ENCODE results near the gene P2RY4. TPM values are rescaled to one million over a fixed set of nuclear protein-coding genes. Genes with fewer than 3 reads are reported as not detected.

The P2RY4 gene
- total RNA-seq, 4 donors from 2014 or later, result 0.80 to 5.1 (median 2.3) TPM

GRCh38 chrX:70289793-70290770 is 30.1 kb upstream of the P2RY4 start, which contains the start of the genes KIF4A and PDZD11:
Gene KIF4A, plus strand, starts transcription at chrX:70290104. Its CDS starts 355 bp downstream, at chrX:70290459.
Gene PDZD11, minus strand, starts transcription at chrX:70289927. Its CDS starts 586 bp downstream, at chrX:70289341.
- Histone ChIP-seq H3K27me3 (no peaks in the 10 kb centered on the region), H3K36me3 (no peaks in the 10 kb centered on the region), H3K27ac (peak within 1 kb of the TSS; percentile 47 to 85 (median 77)), H3K4me3 (peak within 1 kb of the TSS; percentile 14 to 67 (median 49)), H3K4me1 (peaks cover 0 to 13% (median 0%) of the 10 kb centered on the region in 4 donors), H3K9me3 (no peaks in the 10 kb centered on the region)
- WGBS, 2 donors (ENCODE audit: low coverage in 1 of 2), result 46% methylated on average over 60 of the region's 62 CpGs; no CpG with 5 or more reads in 1 of the 2 donors
- intact Hi-C loops (cut with DNase I; ENCODE audit: low total_unique reads), result no loop called here
- peak; percentile 41 for TF ChIP-seq POLR2A (IDR thresholded peaks at IDR 0.05)
- peak; percentile 19 to 56 (median 53) for TF ChIP-seq POLR2AphosphoS5 (IDR thresholded peaks at IDR 0.05)
- no peak for TF ChIP-seq EP300 (IDR thresholded peaks at IDR 0.05; ENCODE audit: low read depth)
- in situ Hi-C loops (cut with MboI; ENCODE audit: low pct_ligation_motif_present in 1 of 4, low pct_unique_long_range_greater_than_20kb in 1 of 4, low sequenced_read_pairs in 3 of 4), result loop anchor here in 1 of 4 donors (25.0 kb wide), 1 partner anchor 103 kb away; the partner anchor contains the start of gene DGAT2L6
- peak; percentile 86 for DNase-seq

- Histone ChIP-seq H3K27ac (peak overlapping the region; percentile 47 to 85 (median 77)), H3K27me3 (no peaks in the 10 kb centered on the region), H3K36me3 (no peaks in the 10 kb centered on the region), H3K9me3 (no peaks in the 10 kb centered on the region), H3K4me3 (peak overlapping the region; percentile 14 to 67 (median 49)), H3K4me1 (peaks cover 0 to 13% (median 0%) of the 10 kb centered on the region in 4 donors)
- in situ Hi-C loops (cut with MboI; ENCODE audit: low pct_ligation_motif_present in 1 of 4, low pct_unique_long_range_greater_than_20kb in 1 of 4, low sequenced_read_pairs in 3 of 4), result loop anchor here in 1 of 4 donors (25.0 kb wide), 1 partner anchor 102 kb away; the partner anchor contains the start of gene DGAT2L6
- no peak for DNase-seq
- intact Hi-C loops (cut with DNase I; ENCODE audit: low total_unique reads), result no loop called here
- WGBS, 2 donors (ENCODE audit: low coverage in 1 of 2), result 56% methylated on average over 11 of the region's 11 CpGs; no CpG with 5 or more reads in 1 of the 2 donors
- no peak for TF ChIP-seq EP300 (IDR thresholded peaks at IDR 0.05; ENCODE audit: low read depth)
- TF ChIP-seq CTCF (IDR thresholded peaks at IDR 0.05), result no peak
- TF ChIP-seq POLR2AphosphoS5 (IDR thresholded peaks at IDR 0.05), result no peak
- TF ChIP-seq POLR2A (IDR thresholded peaks at IDR 0.05), result no peak
These were observed 29.3 kb upstream of the P2RY4 start for GRCh38 chrX:70289168-70289792.

- no peaks in the 10 kb centered on the region for H3K9me3 ChIP-seq
- no peak for DNase-seq
- in situ Hi-C loops (cut with MboI; ENCODE audit: low pct_ligation_motif_present in 1 of 4, low pct_unique_long_range_greater_than_20kb in 1 of 4, low sequenced_read_pairs in 3 of 4), result loop anchor here in 1 of 4 donors (25.0 kb wide), 1 partner anchor 95 kb away; the partner anchor contains the start of gene DGAT2L6
- no peak within 1 kb of the TSS for H3K27ac ChIP-seq
- no peaks in the 10 kb centered on the region for H3K27me3 ChIP-seq
- 95% methylated on average over 21 of the region's 21 CpGs; no CpG with 5 or more reads in 1 of the 2 donors for WGBS, 2 donors (ENCODE audit: low coverage in 1 of 2)
- no peak for TF ChIP-seq CTCF (IDR thresholded peaks at IDR 0.05)
- TF ChIP-seq POLR2AphosphoS5 (IDR thresholded peaks at IDR 0.05), result no peak
- TF ChIP-seq EP300 (IDR thresholded peaks at IDR 0.05; ENCODE audit: low read depth), result no peak
- TF ChIP-seq POLR2A (IDR thresholded peaks at IDR 0.05), result no peak
- intact Hi-C loops (cut with DNase I; ENCODE audit: low total_unique reads), result no loop called here
- no peak within 1 kb of the TSS for H3K4me3 ChIP-seq
- no peaks in the 10 kb centered on the region for H3K4me1 ChIP-seq
- no peaks in the 10 kb centered on the region for H3K36me3 ChIP-seq
These were observed 21.9 kb upstream of the P2RY4 start, which contains the start of gene RAB41 for GRCh38 chrX:70281951-70282350. Gene RAB41, plus strand, starts transcription at chrX:70282172. Its CDS starts 46 bp downstream, at chrX:70282218.

GRCh38 chrX:70280573-70280972 is 20.6 kb upstream of the P2RY4 start:
- no peak for TF ChIP-seq CTCF (IDR thresholded peaks at IDR 0.05)
- TF ChIP-seq EP300 (IDR thresholded peaks at IDR 0.05; ENCODE audit: low read depth), result no peak
- no peak for TF ChIP-seq POLR2AphosphoS5 (IDR thresholded peaks at IDR 0.05)
- no peak for TF ChIP-seq POLR2A (IDR thresholded peaks at IDR 0.05)
- intact Hi-C loops (cut with DNase I; ENCODE audit: low total_unique reads), result no loop called here
- WGBS, 2 donors (ENCODE audit: low coverage in 1 of 2), result 72% methylated on average over 3 of the region's 3 CpGs; no CpG with 5 or more reads in 1 of the 2 donors
- Histone ChIP-seq H3K27me3 (no peaks in the 10 kb centered on the region), H3K27ac (no peak overlapping the region), H3K36me3 (no peaks in the 10 kb centered on the region), H3K4me1 (no peaks in the 10 kb centered on the region), H3K4me3 (no peak overlapping the region), H3K9me3 (no peaks in the 10 kb centered on the region)
- in situ Hi-C loops (cut with MboI; ENCODE audit: low pct_ligation_motif_present in 1 of 4, low pct_unique_long_range_greater_than_20kb in 1 of 4, low sequenced_read_pairs in 3 of 4), result loop anchor here in 1 of 4 donors (25.0 kb wide), 1 partner anchor 93 kb away; the partner anchor contains the start of gene DGAT2L6
- no peak for DNase-seq

Measured in transverse colon (tissue), 4 donors.